Keratinocyte (primary cell): Measurements from ENCODE around the gene RBM42. TPM values are rescaled to one million over a fixed set of nuclear protein-coding genes. Genes with fewer than 3 reads are reported as not detected.

Source experiments
- DNase-seq: peaks from one replicate; pipeline ENCODE4 v3.0.0-alpha.2; 2011; ENCODE audit warnings: low read depth, missing footprints, low spot score
- FAIRE-seq: peaks from 2 replicates; lab custom pipeline; 2011; peaks lifted over from hg19 to GRCh38; lab: Jason Lieb, UNC
- H2AFZ ChIP-seq: 2 replicates; pipeline ENCODE4 v1.6.0; 2012; ENCODE audit warnings: low read length, control low read depth, inconsistent platforms; ENCODE audit not compliant: control insufficient read depth
- H3K27ac ChIP-seq: 2 replicates; pipeline ENCODE4 v1.5.1; 2011; ENCODE audit warnings: low read length; ENCODE audit not compliant: control insufficient read depth, insufficient read depth
- H3K27me3 ChIP-seq: 3 replicates; pipeline ENCODE4 v1.6.0; 2011; ENCODE audit warnings: low read length; ENCODE audit not compliant: control insufficient read depth, insufficient read depth; ENCODE audit errors: extremely low read depth
- H3K36me3 ChIP-seq, 2 experiments: 2 replicates in 1 of 2; 3 replicates in 1 of 2; pipeline ENCODE4 v1.5.1; 2011; ENCODE audit warnings: low read length in 2 of 2, mild to moderate bottlenecking in 1 of 2; ENCODE audit not compliant: control insufficient read depth in 2 of 2, insufficient read depth in 2 of 2; ENCODE audit errors: extremely low read depth in 1 of 2
- H3K4me1 ChIP-seq: 3 replicates; pipeline ENCODE4 v1.5.1; 2011; ENCODE audit warnings: low read length; ENCODE audit not compliant: control insufficient read depth, insufficient read depth; ENCODE audit errors: extremely low read depth
- H3K4me2 ChIP-seq: 3 replicates; pipeline ENCODE4 v1.6.0; 2011; ENCODE audit warnings: low read depth, low read length; ENCODE audit not compliant: control insufficient read depth, insufficient read depth; ENCODE audit errors: extremely low read depth
- H3K4me3 ChIP-seq, 3 experiments: fragments of 200-600 bp in 1 of 3; sonication (generic) in 1 of 3; 2 replicates in 2 of 3; 3 replicates in 1 of 3; pipeline ENCODE4 v1.5.1; 2011 to 2016; ENCODE audit warnings: low read length in 3 of 3, mild to moderate bottlenecking in 3 of 3, control low read depth in 2 of 3, inconsistent platforms in 1 of 3, low read depth in 1 of 3, mixed read lengths in 1 of 3, mixed run types in 1 of 3, moderate library complexity in 1 of 3; ENCODE audit not compliant: control insufficient read depth in 2 of 3, insufficient read depth in 2 of 3; ENCODE audit errors: extremely low read depth in 1 of 3
- H3K79me2 ChIP-seq: 2 replicates; pipeline ENCODE4 v1.6.0; 2012; ENCODE audit warnings: low read length; ENCODE audit not compliant: control insufficient read depth, insufficient read depth
- H3K9ac ChIP-seq: 3 replicates; pipeline ENCODE4 v1.6.0; 2011; ENCODE audit warnings: low read length; ENCODE audit not compliant: control insufficient read depth, insufficient read depth; ENCODE audit errors: extremely low read depth
- H3K9me1 ChIP-seq: 3 replicates; pipeline ENCODE4 v1.6.0; 2011; ENCODE audit warnings: low read length; ENCODE audit not compliant: control insufficient read depth, insufficient read depth; ENCODE audit errors: extremely low read depth
- H3K9me3 ChIP-seq: 2 replicates; pipeline ENCODE4 v1.5.1; 2012; ENCODE audit warnings: low read depth, low read length; ENCODE audit not compliant: control insufficient read depth
- H4K20me1 ChIP-seq: 3 replicates; pipeline ENCODE4 v1.6.0; 2011; ENCODE audit warnings: low read length; ENCODE audit not compliant: control insufficient read depth, insufficient read depth; ENCODE audit errors: extremely low read depth
- EZH2 ChIP-seq: IDR thresholded peaks from one replicate; pipeline ENCODE4 v1.6.1; 2012; ENCODE audit warnings: inconsistent platforms, mild to moderate bottlenecking, low read length, moderate library complexity
- dilution Hi-C: fragments of 300-500 bp; cut with MboI; formaldehyde crosslinking; loops from one replicate; pipeline ENCODE4 v1.7.0; 2020; ENCODE audit warnings: low sequenced_read_pairs; ENCODE audit not compliant: extremely low pct_ligation_motif_present
- polyA plus RNA-seq, 5 experiments: library from polyadenylated mRNA; depleted of rRNA in 3 of 5; stranded (reverse) in 3 of 5; stranded (forward) in 1 of 5; unstranded in 1 of 5; fragments of >200 nt; gene quantifications; 1 replicate in 1 of 5; 2 replicates in 3 of 5; 3 replicates in 1 of 5; pipeline versions ENCODE4 v1.2.1 to v1.2.3, GENCODE V29; 2011 to 2012; ENCODE audit warnings: missing spikeins in 2 of 5, low read depth in 1 of 5, low replicate concordance in 1 of 5
- TF ChIP-seq, protein P1 (sequence below), 3 experiments: IDR thresholded peaks in 1 of 3; conservative IDR thresholded peaks in 1 of 3; optimal IDR thresholded peaks in 1 of 3; 2 replicates in 2 of 3; 3 replicates in 1 of 3; pipeline versions ENCODE3 to v1.5.1; 2011; ENCODE audit warnings: low read length in 3 of 3, mild to moderate bottlenecking in 3 of 3, moderate library complexity in 2 of 3, control low read depth in 1 of 3, inconsistent platforms in 1 of 3; ENCODE audit not compliant: insufficient read depth in 2 of 3; ENCODE audit errors: extremely low read depth in 1 of 3

Gene RBM42
- polyA plus RNA-seq, 1 donor (not counting 4 experiments of a cell fraction or from before 2014, with no cell fraction given), result 29.8 TPM

DNA sequence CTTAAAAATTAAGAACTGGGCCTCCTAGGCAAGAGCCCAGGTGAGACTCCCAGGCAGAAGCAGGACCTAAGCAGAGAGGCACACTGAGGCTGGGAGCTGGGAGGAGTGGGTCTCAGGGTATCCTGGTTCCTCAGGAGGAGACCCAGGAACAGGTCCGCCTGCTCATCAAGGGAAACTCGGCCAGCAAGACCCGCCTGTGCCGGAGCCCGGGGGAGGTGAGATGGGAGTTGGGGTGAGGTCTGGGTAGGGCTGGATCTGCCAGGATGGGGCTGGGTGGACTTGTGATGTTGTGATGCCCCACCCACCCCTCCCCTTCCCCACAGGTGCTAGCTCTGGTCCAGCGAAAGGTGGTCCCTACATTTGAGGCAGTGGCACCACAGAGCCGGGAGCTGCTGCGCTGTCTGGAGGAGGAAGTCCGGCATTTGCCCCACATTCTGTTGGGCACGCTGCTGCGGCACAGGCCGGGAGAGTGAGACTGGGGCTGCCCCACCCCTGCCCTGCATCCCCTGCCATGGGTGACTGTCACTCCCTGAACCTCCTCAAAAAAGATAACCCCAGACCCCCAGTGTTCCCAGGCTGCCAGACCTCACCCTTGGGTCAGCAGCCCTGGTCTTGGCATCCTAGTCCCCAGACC is 9.4 kb upstream of the RBM42 start:
- DNase-seq, result no peak
- H3K9me3 ChIP-seq, result no peaks in the 10 kb centered on the region
- FAIRE-seq, result no peak
- TF ChIP-seq, protein P1, sequence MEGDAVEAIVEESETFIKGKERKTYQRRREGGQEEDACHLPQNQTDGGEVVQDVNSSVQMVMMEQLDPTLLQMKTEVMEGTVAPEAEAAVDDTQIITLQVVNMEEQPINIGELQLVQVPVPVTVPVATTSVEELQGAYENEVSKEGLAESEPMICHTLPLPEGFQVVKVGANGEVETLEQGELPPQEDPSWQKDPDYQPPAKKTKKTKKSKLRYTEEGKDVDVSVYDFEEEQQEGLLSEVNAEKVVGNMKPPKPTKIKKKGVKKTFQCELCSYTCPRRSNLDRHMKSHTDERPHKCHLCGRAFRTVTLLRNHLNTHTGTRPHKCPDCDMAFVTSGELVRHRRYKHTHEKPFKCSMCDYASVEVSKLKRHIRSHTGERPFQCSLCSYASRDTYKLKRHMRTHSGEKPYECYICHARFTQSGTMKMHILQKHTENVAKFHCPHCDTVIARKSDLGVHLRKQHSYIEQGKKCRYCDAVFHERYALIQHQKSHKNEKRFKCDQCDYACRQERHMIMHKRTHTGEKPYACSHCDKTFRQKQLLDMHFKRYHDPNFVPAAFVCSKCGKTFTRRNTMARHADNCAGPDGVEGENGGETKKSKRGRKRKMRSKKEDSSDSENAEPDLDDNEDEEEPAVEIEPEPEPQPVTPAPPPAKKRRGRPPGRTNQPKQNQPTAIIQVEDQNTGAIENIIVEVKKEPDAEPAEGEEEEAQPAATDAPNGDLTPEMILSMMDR (optimal IDR thresholded peaks at IDR 0.05 in 1 of 3, IDR thresholded peaks at IDR 0.05 in 1 of 3, conservative IDR thresholded peaks at IDR 0.05 in 1 of 3; ENCODE audit: extremely low read depth in 1 of 3, insufficient read depth in 2 of 3, low read length in 3 of 3), result no peak
- TF ChIP-seq EZH2, result no peak
- H3K9me1 ChIP-seq, result no peaks in the 10 kb centered on the region
- H3K4me2 ChIP-seq, result no peak overlapping the region
- H3K27ac ChIP-seq, result no peak overlapping the region
- dilution Hi-C loops, result no loop called here
- no peak overlapping the region for H2AFZ ChIP-seq
- H3K4me3 ChIP-seq, result no peak overlapping the region
- no peaks in the 10 kb centered on the region for H3K4me1 ChIP-seq
- H4K20me1 ChIP-seq, result no peaks in the 10 kb centered on the region
- H3K36me3 ChIP-seq, result peaks cover 0 to 6% of the 10 kb centered on the region in 2 experiments
- H3K9ac ChIP-seq, result no peak overlapping the region
- H3K27me3 ChIP-seq, result no peaks in the 10 kb centered on the region
- H3K79me2 ChIP-seq, result no peaks in the 10 kb centered on the region

DNA sequence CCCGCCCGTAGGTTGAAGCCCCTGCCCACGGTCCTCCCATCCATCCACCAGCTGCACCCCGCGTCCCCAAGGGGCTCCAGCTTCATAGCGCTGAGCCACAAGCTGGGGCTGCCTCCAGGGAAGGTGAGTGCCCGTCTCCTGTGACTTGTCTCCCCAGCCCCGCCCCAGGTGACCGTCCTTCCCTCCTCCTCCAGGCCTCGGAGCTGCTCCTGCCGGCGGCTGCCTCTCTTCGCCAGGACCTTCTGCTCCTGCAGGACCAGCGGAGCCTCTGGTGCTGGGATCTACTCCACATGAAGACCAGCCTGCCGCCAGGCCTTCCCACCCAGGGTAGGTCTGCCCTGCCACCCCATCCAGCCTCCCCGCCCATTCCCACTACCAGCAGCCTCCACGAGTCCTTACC is 8.8 kb upstream of the RBM42 start:
- DNase-seq, result no peak
- TF ChIP-seq, protein P1 (optimal IDR thresholded peaks at IDR 0.05 in 1 of 3, IDR thresholded peaks at IDR 0.05 in 1 of 3, conservative IDR thresholded peaks at IDR 0.05 in 1 of 3; ENCODE audit: extremely low read depth in 1 of 3, insufficient read depth in 2 of 3, low read length in 3 of 3), result no peak
- TF ChIP-seq EZH2, result no peak

More for the DNA sequence above, 8.8 kb upstream of the RBM42 start:
- Histone ChIP-seq H3K9me1 (no peaks in the 10 kb centered on the region), H2AFZ (no peak overlapping the region), H3K9me3 (no peaks in the 10 kb centered on the region), H3K4me3 (no peak overlapping the region), H3K79me2 (no peaks in the 10 kb centered on the region), H3K4me1 (no peaks in the 10 kb centered on the region), H3K36me3 (peaks cover 0 to 6% of the 10 kb centered on the region in 2 experiments), H3K27me3 (no peaks in the 10 kb centered on the region), H4K20me1 (no peaks in the 10 kb centered on the region), H3K9ac (no peak overlapping the region), H3K4me2 (no peak overlapping the region), H3K27ac (no peak overlapping the region)
- dilution Hi-C loops, result no loop called here
- FAIRE-seq, result no peak
